Peyer's patch (tissue), 4 donors: ENCODE results near the gene CTNNA2. TPM values are rescaled to one million over a fixed set of nuclear protein-coding genes. Genes with fewer than 3 reads are reported as not detected.

ENCODE experiments used
- DNase-seq, 3 donors: peaks; one replicate each; pipeline ENCODE4 v3.0.0-alpha.2; 2017 to 2019
- H3K27ac ChIP-seq, 4 donors: fragments of 200-600 bp; sonication (generic); one replicate each; pipeline ENCODE4 v1.5.1; 2016 to 2019
- H3K27me3 ChIP-seq, 2 donors: fragments of 200-600 bp; sonication (generic); one replicate each; pipeline ENCODE4 v1.5.1; 2019
- H3K36me3 ChIP-seq, 3 donors: fragments of 200-600 bp; sonication (generic); one replicate each; pipeline ENCODE4 v1.5.1; 2016 to 2019
- H3K4me1 ChIP-seq, 4 donors: fragments of 200-600 bp; sonication (generic); one replicate each; pipeline ENCODE4 v1.5.1; 2016 to 2019
- H3K4me3 ChIP-seq, 4 donors: fragments of 200-600 bp; sonication (generic); 1 replicate in 3 of 4; 2 replicates in 1 of 4; pipeline ENCODE4 v1.5.1; 2016 to 2019; ENCODE audit warnings: mild to moderate bottlenecking in 1 of 4
- H3K9me3 ChIP-seq, 4 donors: fragments of 200-600 bp; sonication (generic); one replicate each; pipeline ENCODE4 v1.5.1; 2016 to 2019; ENCODE audit warnings: mild to moderate bottlenecking in 1 of 4
- CTCF ChIP-seq, 6 experiments: fragments of 450-650 bp in 4 of 6; fragments of 200-600 bp in 2 of 6; sonication (generic) in 1 of 6; IDR thresholded peaks; one replicate each; pipeline ENCODE4 v1.5.1; 2017 to 2019; ENCODE audit warnings: antibody characterized with exemption in 6 of 6, mild to moderate bottlenecking in 3 of 6, moderate library complexity in 1 of 6
- POLR2A ChIP-seq, 2 donors: fragments of 450-650 bp; IDR thresholded peaks; one replicate each; pipeline ENCODE4 v1.5.1; 2017; ENCODE audit warnings: antibody characterized with exemption in 2 of 2, mild to moderate bottlenecking in 2 of 2, moderate library complexity in 2 of 2
- total RNA-seq, 4 donors: library from RNA; depleted of rRNA; stranded (reverse); fragments of >200 nt; gene quantifications; one replicate each; pipeline ENCODE4 v1.1.0, GENCODE V29; 2016

The CTNNA2 gene
- total RNA-seq, 4 donors from 2014 or later = 0.67 to 5.3 (median 0.88) TPM; not detected in 1

- no peak for DNase-seq
- Histone ChIP-seq H3K27ac (no peak overlapping the region), H3K4me1 (no peaks in the 10 kb centered on the region), H3K4me3 (no peak overlapping the region), H3K36me3 (no peaks in the 10 kb centered on the region), H3K9me3 (no peaks in the 10 kb centered on the region), H3K27me3 (no peaks in the 10 kb centered on the region)
- TF ChIP-seq POLR2A (IDR thresholded peaks at IDR 0.05) (no peak), CTCF (IDR thresholded peaks at IDR 0.05) (no peak)
Measured at GRCh38 chr2:79782576-79783452, 270.0 kb downstream of the CTNNA2 start.

GRCh38 chr2:79788952-79789651 is 276.3 kb downstream of the CTNNA2 start:
- Histone ChIP-seq H3K9me3 (no peaks in the 10 kb centered on the region), H3K36me3 (no peaks in the 10 kb centered on the region), H3K4me3 (no peak overlapping the region), H3K4me1 (no peaks in the 10 kb centered on the region), H3K27me3 (no peaks in the 10 kb centered on the region), H3K27ac (no peak overlapping the region)
- no peak for TF ChIP-seq POLR2A (IDR thresholded peaks at IDR 0.05)
- no peak for TF ChIP-seq CTCF (IDR thresholded peaks at IDR 0.05)
- DNase-seq = no peak

GRCh38 chr2:79789811-79790210 is 277.0 kb downstream of the CTNNA2 start:
- no peak for TF ChIP-seq POLR2A (IDR thresholded peaks at IDR 0.05)
- TF ChIP-seq CTCF (IDR thresholded peaks at IDR 0.05) = no peak
- Histone ChIP-seq H3K27ac (no peak overlapping the region), H3K4me1 (no peaks in the 10 kb centered on the region), H3K9me3 (no peaks in the 10 kb centered on the region), H3K4me3 (no peak overlapping the region), H3K36me3 (no peaks in the 10 kb centered on the region), H3K27me3 (no peaks in the 10 kb centered on the region)
- DNase-seq = no peak

- H3K36me3 ChIP-seq = no peaks in the 10 kb centered on the region
- H3K4me3 ChIP-seq = no peak overlapping the region
- no peak for DNase-seq
- H3K27ac ChIP-seq = no peak overlapping the region
- H3K4me1 ChIP-seq = no peaks in the 10 kb centered on the region
- H3K27me3 ChIP-seq = no peaks in the 10 kb centered on the region
- no peaks in the 10 kb centered on the region for H3K9me3 ChIP-seq
- TF ChIP-seq POLR2A (IDR thresholded peaks at IDR 0.05) (no peak), CTCF (IDR thresholded peaks at IDR 0.05) (no peak)
Measured at GRCh38 chr2:79792090-79792489, 279.2 kb downstream of the CTNNA2 start.

- Histone ChIP-seq H3K27ac (no peak overlapping the region), H3K9me3 (no peaks in the 10 kb centered on the region), H3K4me3 (no peak overlapping the region), H3K4me1 (no peaks in the 10 kb centered on the region), H3K27me3 (no peaks in the 10 kb centered on the region), H3K36me3 (no peaks in the 10 kb centered on the region)
- no peak for DNase-seq
- TF ChIP-seq CTCF (IDR thresholded peaks at IDR 0.05) = no peak
- no peak for TF ChIP-seq POLR2A (IDR thresholded peaks at IDR 0.05)
Measured at GRCh38 chr2:79793006-79793405, 280.2 kb downstream of the CTNNA2 start.
